ENCODE results near the gene STAT6. TPM values are rescaled to one million over a fixed set of nuclear protein-coding genes. Genes with fewer than 3 reads are reported as not detected.

STAT6 gene
- total RNA-seq, 1 donor from 2014 or later: 193 TPM

DNA sequence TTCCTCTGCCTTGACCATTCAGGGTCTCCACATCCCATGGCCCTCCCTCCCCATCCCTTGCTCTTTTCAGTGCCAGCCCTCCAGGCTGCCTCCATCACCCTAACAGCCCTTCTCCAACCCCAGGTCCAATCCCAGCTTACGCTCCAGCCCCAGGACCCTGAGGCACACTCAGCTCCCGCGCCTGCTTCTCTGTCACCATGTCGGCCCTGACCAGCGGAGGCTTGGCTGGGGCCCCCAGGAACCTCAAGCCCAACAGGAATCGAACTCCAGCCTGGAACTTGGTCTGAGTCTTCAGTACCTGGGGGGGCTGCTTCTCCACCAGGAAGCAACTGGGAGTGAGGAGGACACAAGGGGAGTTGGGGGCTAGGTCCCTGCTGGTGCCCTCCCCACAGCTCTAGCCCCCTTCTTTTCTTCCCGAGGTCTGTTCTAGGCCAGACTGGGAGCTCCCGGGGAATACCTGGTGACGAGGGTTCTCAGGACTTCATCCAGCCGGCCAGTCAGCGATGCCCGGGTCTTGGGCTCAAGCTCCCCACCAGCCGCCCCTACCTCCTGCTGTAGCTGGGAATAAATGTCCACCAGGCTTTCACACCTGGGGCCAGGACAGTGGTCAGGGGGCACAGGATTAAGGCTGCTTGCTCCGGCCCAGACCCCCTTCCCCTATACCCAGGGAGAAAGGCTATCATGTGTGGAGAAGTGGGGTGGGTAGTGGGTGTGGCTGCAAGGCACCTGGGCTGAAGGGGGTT lies 6.0 kb downstream of the STAT6 start:
- intact Hi-C loops (cut with micrococcal nuclease): no loop called here

GRCh38 chr12:57104292-57104910 lies 6.8 kb downstream of the STAT6 start:
- intact Hi-C loops (cut with micrococcal nuclease): no loop called here

- intact Hi-C loops (cut with micrococcal nuclease): no loop called here
These were observed 7.3 kb downstream of the STAT6 start for GRCh38 chr12:57103856-57104255.

DNA sequence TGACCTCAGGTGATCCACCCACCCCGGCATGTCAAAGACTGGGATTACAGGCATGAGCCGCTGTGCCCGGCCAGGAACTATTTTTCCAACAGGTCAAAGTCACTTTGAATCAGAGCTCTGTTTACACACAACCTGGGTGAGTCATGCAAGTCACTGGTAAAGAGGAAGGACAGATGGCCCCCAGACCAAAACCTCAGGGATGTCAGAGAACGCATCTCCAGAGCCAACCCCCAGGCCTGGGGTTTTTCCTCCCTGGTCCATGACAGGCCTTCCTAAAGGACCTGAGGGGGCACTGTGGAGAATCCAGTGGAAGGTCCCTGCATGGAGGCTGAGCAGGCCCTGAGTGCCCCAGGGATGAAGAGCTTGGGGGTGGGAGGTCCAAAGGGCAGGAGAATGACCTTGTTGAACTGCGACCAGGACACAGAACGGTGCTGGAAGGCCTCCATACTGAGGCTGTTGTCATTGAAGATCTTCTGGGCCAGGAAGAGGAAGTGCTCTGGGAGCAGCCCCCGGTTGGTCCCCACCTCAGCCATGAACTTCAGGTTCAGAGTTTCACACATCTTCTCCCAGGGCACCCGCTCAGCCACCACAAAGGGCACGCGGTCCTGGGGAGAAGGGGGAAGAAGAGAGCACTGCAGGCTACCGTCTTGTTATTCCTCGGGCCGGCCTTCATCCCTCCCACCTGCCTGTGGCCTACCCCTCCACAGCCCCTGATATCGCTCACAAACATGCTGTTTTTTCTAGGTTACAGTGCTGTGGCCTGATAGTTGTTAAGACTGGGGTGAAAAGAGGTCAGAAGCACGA lies 9.1 kb downstream of the STAT6 start:
- intact Hi-C loops (cut with micrococcal nuclease): no loop called here

GRCh38 chr12:57099766-57100165 lies 11.4 kb downstream of the STAT6 start:
- intact Hi-C loops (cut with micrococcal nuclease): no loop called here

- intact Hi-C loops (cut with micrococcal nuclease): no loop called here
These were observed 12.0 kb downstream of the STAT6 start for GRCh38 chr12:57099047-57099714.

- intact Hi-C loops (cut with micrococcal nuclease): no loop called here
These were observed 12.6 kb downstream of the STAT6 start for GRCh38 chr12:57098546-57098945.

GRCh38 chr12:57097554-57097835 lies 13.7 kb downstream of the STAT6 start:
- intact Hi-C loops (cut with micrococcal nuclease): no loop called here

- intact Hi-C loops (cut with micrococcal nuclease): no loop called here
These were observed 14.2 kb downstream of the STAT6 start for GRCh38 chr12:57096748-57097553.

GRCh38 chr12:57096099-57096572 lies 15.0 kb downstream of the STAT6 start:
- intact Hi-C loops (cut with micrococcal nuclease): no loop called here

DNA sequence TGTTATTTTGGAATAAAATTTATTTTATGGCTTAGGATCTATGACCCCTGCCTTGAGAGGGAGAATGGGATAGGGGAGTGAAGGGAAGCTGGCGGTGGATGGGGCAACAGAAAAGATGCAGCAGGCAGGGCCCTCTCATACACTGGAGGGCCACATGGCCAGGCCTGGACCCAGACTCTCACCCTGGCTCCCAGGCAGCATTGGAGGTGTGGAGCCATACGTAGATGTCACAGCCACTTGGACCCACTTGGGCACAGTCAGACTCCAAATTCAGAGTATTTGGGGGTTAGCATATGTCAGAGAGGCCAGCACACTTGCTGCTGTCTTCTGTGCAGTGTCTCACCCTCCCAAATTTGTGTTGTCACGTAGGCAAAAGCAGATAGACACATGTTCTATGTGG lies 15.7 kb downstream of the STAT6 start:
- intact Hi-C loops (cut with micrococcal nuclease): no loop called here

GRCh38 chr12:57094208-57095160 lies 16.7 kb downstream of the STAT6 start:
- intact Hi-C loops (cut with micrococcal nuclease): no loop called here

GRCh38 chr12:57093415-57094207 lies 17.6 kb downstream of the STAT6 start:
- intact Hi-C loops (cut with micrococcal nuclease): loop anchor here (1.0 kb wide), 1 partner anchor 24 kb away; no protein-coding TSS in a partner anchor

DNA sequence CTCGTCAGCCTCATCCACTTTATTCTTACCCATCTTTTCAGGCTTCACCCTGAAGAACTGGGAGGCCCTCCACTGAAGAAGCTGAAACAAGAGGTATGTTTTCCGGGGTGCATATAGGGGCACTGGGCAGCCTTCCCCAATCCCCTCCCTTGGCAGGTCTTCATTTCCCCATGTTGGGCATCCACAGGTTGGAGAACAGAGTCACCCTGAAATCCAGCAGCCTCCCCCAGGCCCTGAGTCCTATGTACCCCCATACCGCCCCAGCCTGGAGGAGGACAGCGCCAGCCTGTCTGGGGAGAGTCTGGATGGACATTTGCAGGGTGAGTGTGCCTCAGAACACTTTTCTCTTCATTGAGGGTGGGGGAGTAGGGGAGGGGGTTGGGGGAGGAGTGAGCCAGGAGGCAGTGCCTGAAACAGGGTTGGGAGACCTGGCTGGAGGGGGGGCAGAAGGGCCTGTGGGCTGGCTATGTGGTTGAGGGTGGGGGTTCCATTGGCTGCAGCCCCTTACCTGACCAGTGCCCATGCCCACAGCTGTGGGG lies 18.2 kb downstream of the STAT6 start:
- intact Hi-C loops (cut with micrococcal nuclease): loop anchor here (1.0 kb wide), 1 partner anchor 24 kb away; no protein-coding TSS in a partner anchor

GRCh38 chr12:57092529-57092862 lies 18.7 kb downstream of the STAT6 start:
- intact Hi-C loops (cut with micrococcal nuclease): no loop called here

DNA sequence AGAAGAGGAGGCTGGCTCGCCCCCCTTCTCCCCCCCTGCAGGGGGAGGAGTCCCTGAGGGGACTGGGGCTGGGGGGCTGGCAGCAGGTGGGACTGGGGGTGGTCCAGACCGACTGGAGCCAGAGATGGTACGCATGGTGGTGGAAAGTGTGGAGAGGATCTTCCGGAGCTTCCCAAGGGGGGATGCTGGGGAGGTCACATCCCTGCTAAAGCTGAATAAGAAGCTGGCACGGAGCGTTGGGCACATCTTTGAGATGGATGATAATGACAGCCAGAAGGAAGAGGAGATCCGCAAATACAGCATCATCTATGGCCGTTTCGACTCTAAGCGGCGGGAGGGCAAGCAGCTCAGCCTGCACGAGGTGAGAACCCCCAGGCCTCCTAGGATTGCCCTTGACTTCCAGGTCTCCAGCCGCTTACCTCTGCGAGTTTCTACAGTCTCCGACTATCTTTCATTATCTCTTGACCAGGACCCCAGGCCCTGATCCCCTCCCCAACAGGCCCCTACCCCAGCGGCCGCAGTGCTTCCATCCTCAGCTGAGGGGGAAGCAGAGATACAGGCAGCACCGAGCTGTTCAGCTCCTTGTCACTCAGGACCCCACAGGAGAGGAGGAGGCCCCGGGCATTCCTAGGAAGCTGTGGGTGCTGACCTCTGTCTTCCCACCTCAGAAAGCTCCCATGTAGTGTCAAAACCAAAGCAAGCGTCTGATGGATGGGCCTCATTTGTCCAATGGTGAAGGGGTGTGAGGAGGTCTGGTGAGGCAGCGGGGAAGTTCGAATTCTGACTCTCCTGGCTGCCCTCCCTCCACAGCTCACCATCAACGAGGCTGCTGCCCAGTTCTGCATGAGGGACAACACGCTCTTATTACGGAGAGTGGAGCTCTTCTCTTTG lies 19.3 kb downstream of the STAT6 start:
- intact Hi-C loops (cut with micrococcal nuclease): no loop called here

- intact Hi-C loops (cut with micrococcal nuclease): no loop called here
These were observed 20.1 kb downstream of the STAT6 start for GRCh38 chr12:57090924-57091637.
